A549 (cell line): ENCODE measurements around the gene PLEKHM2. TPM values are rescaled to one million over a fixed set of nuclear protein-coding genes. Genes with fewer than 3 reads are reported as not detected.

ENCODE experiments used
- ATAC-seq, 2 experiments: fragments of 200-7000 bp in 1 of 2; fragments of >200 bp in 1 of 2; cut with Nextera tagmentation in 1 of 2; cut with Tn5 transposase in 1 of 2; 3 replicates each; pipeline versions ENCODE4 v1.8.0 to v1.9.1; 2018 to 2020; ENCODE audit warnings: mild to moderate bottlenecking in 1 of 2, moderate library complexity in 1 of 2
- CTCF ChIA-PET: fragments of 300-600 bp; sonication (Branson Sonifier 250); formaldehyde crosslinking; extraction: SDS; loops from one replicate; lab custom pipeline; 2021; ENCODE audit warnings: antibody characterized with exemption, inconsistent platforms; lab: Yijun Ruan, JAX
- POLR2A ChIA-PET: fragments of 350-600 bp; formaldehyde crosslinking; extraction: SDS; loops from one replicate; lab custom pipeline; 2021; ENCODE audit warnings: antibody characterized with exemption, inconsistent platforms; lab: Yijun Ruan, JAX
- DNase-seq, 2 experiments: peaks; one replicate each; pipeline versions ENCODE4 v3.0.0 to v3.0.0-alpha.2; 2011 to 2016; ENCODE audit warnings: low read depth in 1 of 2, low spot score in 1 of 2
- FAIRE-seq: peaks from 2 replicates; lab custom pipeline; 2011; peaks lifted over from hg19 to GRCh38; lab: Jason Lieb, UNC
- H3K27ac ChIP-seq, 2 experiments: fragments of >200 bp; sonication (Bioruptor Twin); formaldehyde crosslinking; 3 replicates each; pipeline ENCODE4 v1.5.1; 2016 to 2017
- H3K4me1 ChIP-seq: fragments of >200 bp; sonication (Bioruptor Twin); formaldehyde crosslinking; 3 replicates; pipeline ENCODE4 v1.6.1; 2016
- H3K4me2 ChIP-seq: fragments of >200 bp; sonication (Bioruptor Twin); formaldehyde crosslinking; 3 replicates; pipeline ENCODE4 v1.6.1; 2016
- H3K4me3 ChIP-seq: fragments of >200 bp; sonication (Bioruptor Twin); formaldehyde crosslinking; 3 replicates; pipeline ENCODE4 v1.5.1; 2016
- H3K9me3 ChIP-seq: fragments of >200 bp; sonication (Bioruptor Twin); formaldehyde crosslinking; 3 replicates; pipeline ENCODE4 v1.6.1; 2016
- BCL3 ChIP-seq: fragments of >200 bp; sonication (Bioruptor Twin); formaldehyde crosslinking; IDR thresholded peaks from 3 replicates; pipeline ENCODE4 v1.6.1; 2016
- CBX2 ChIP-seq: fragments of 200-600 bp; sonication (generic); IDR thresholded peaks from 2 replicates; pipeline ENCODE4 v1.6.1; 2016; ENCODE audit warnings: low read depth, mild to moderate bottlenecking, borderline replicate concordance
- CBX8 ChIP-seq: fragments of 200-600 bp; sonication (generic); IDR thresholded peaks from 2 replicates; pipeline ENCODE4 v1.6.1; 2016
- CHD2 ChIP-seq: fragments of 150-350 bp; IDR thresholded peaks from 2 replicates; pipeline ENCODE4 v1.6.1; 2014; ENCODE audit warnings: low read length; ENCODE audit not compliant: partially characterized antibody
- FOSL2 ChIP-seq, 2 experiments: fragments of 450-650 bp in 1 of 2; fragments of >200 bp in 1 of 2; sonication (Bioruptor Twin) in 1 of 2; formaldehyde crosslinking; IDR thresholded peaks; 2 replicates each; pipeline versions ENCODE4 v1.5.0 to v1.6.1; 2016 to 2020; ENCODE audit warnings: mild to moderate bottlenecking in 1 of 2, moderate library complexity in 1 of 2
- FOXS1 ChIP-seq: fragments of 250-450 bp; sonication (Bioruptor Pico); IDR thresholded peaks from 2 replicates; pipeline ENCODE4 v1.5.0; 2020; ENCODE audit warnings: mild to moderate bottlenecking, moderate library complexity
- GATA3 ChIP-seq: IDR thresholded peaks from 2 replicates; pipeline ENCODE4 v1.6.1; 2012; ENCODE audit warnings: borderline replicate concordance
- HOXB13 ChIP-seq: fragments of 250-450 bp; sonication (Bioruptor Pico); IDR thresholded peaks from 2 replicates; pipeline ENCODE4 v1.5.0; 2020; ENCODE audit warnings: low read depth, mild to moderate bottlenecking, moderate library complexity
- JUNB ChIP-seq: fragments of >200 bp; sonication (Bioruptor Twin); formaldehyde crosslinking; IDR thresholded peaks from 2 replicates; pipeline ENCODE4 v1.6.1; 2016
- KDM1A ChIP-seq: fragments of 200-600 bp; sonication (generic); IDR thresholded peaks from 2 replicates; pipeline ENCODE4 v1.6.1; 2016; ENCODE audit warnings: low read depth, mild to moderate bottlenecking
- MAZ ChIP-seq: fragments of 150-350 bp; IDR thresholded peaks from 2 replicates; pipeline ENCODE4 v1.6.1; 2014; ENCODE audit warnings: antibody characterized with exemption, low read depth, low read length, borderline replicate concordance
- MYC ChIP-seq: IDR thresholded peaks from 2 replicates; pipeline ENCODE4 v1.6.1; 2012; ENCODE audit warnings: mild to moderate bottlenecking, inconsistent platforms, low read length, improper control_type of control experiment, borderline replicate concordance
- NFE2L2 ChIP-seq: fragments of 150-350 bp; conservative IDR thresholded peaks from 2 replicates; pipeline ENCODE4 v1.6.1; 2014; ENCODE audit warnings: low read length
- POLR2A ChIP-seq: IDR thresholded peaks from 2 replicates; pipeline ENCODE4 v1.6.1; 2012; ENCODE audit warnings: mild to moderate bottlenecking, low read length
- RCOR1 ChIP-seq: fragments of 150-350 bp; IDR thresholded peaks from 2 replicates; pipeline ENCODE4 v1.6.1; 2014; ENCODE audit warnings: antibody characterized with exemption, low read length, low read depth
- REST ChIP-seq: fragments of 200-600 bp; sonication (generic); IDR thresholded peaks from 2 replicates; pipeline ENCODE4 v1.6.1; 2016; ENCODE audit warnings: antibody characterized with exemption, mild to moderate bottlenecking, moderate library complexity
- RFX5 ChIP-seq: fragments of 450-650 bp; IDR thresholded peaks from 2 replicates; pipeline ENCODE4 v1.7.1; 2014; ENCODE audit warnings: antibody characterized with exemption, mild to moderate bottlenecking, moderate library complexity
- RNF2 ChIP-seq: fragments of 200-600 bp; sonication (generic); IDR thresholded peaks from 2 replicates; pipeline ENCODE4 v1.6.1; 2016; ENCODE audit warnings: low read depth, mild to moderate bottlenecking, antibody characterized with exemption, moderate library complexity, borderline replicate concordance
- SREBF2 ChIP-seq: fragments of 450-650 bp; IDR thresholded peaks from 2 replicates; pipeline ENCODE4 v1.6.1; 2014; ENCODE audit warnings: mild to moderate bottlenecking, moderate library complexity
- TP53 ChIP-seq: fragments of 250-450 bp; sonication (Bioruptor Pico); IDR thresholded peaks from 2 replicates; pipeline ENCODE4 v1.5.0; 2021; ENCODE audit warnings: mild to moderate bottlenecking, moderate library complexity
- ZNF302 ChIP-seq: fragments of 250-450 bp; sonication (Bioruptor Pico); IDR thresholded peaks from 2 replicates; pipeline ENCODE4 v1.9.0; 2021; ENCODE audit warnings: inconsistent platforms, mild to moderate bottlenecking, moderate library complexity
- WGBS: methylation state at CpG from one replicate; pipeline ENCODE4 v1.1.6; 2017; ENCODE audit errors: missing lambda C conversion rate; 5-methylcytosine and 5-hydroxymethylcytosine counted together
- polyA plus RNA-seq, 4 experiments: library from polyadenylated mRNA; depleted of rRNA in 3 of 4; stranded (reverse); fragments of >200 nt; fragmentation: RNase III in 1 of 4; extraction: RNeasy Plus Mini Kit Qiagen cat#74134 plus additional on column Dnase treatment in 1 of 4; gene quantifications; 2 replicates in 3 of 4; 3 replicates in 1 of 4; pipeline ENCODE4 v1.2.3, GENCODE V29; 2011 to 2017
- TF ChIP-seq, protein P1 (sequence below): fragments of 250-450 bp; sonication (Bioruptor Pico); IDR thresholded peaks from 2 replicates; pipeline ENCODE4 v1.5.0; 2021; ENCODE audit warnings: mild to moderate bottlenecking, moderate library complexity, borderline replicate concordance

PLEKHM2 gene
- polyA plus RNA-seq, 2 of the 4 experiments (the other 2 are of a cell fraction) = 14.7 to 21.5 TPM

DNA sequence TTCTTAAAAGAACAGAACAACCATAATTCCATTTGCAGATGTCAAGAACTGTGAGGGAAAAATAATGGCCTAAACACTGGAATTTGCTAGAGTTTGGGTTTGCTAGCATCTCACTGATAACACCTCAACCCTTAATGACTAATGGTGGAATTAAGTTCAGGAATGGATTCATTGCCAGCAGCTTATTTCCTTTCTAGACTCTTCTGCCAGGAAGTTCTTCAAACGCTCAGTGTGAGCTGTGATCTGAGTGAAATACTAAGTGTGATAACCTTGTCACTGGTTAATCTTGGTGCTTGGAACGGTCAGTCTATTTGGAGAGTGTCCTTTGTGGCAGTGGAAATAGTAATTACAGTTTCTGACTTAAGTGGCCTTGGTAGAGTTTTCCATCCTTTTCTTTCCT, 21.6 kb upstream of the PLEKHM2 start (continued):
- TF ChIP-seq REST (no peak), SREBF2 (no peak), TP53 (CRISPR knock-in tag) (no peak), HOXB13 (no peak), MAZ (no peak), ZNF302 (CRISPR knock-in tag) (no peak), GATA3 (no peak), RNF2 (no peak)
- TF ChIP-seq, protein P1, sequence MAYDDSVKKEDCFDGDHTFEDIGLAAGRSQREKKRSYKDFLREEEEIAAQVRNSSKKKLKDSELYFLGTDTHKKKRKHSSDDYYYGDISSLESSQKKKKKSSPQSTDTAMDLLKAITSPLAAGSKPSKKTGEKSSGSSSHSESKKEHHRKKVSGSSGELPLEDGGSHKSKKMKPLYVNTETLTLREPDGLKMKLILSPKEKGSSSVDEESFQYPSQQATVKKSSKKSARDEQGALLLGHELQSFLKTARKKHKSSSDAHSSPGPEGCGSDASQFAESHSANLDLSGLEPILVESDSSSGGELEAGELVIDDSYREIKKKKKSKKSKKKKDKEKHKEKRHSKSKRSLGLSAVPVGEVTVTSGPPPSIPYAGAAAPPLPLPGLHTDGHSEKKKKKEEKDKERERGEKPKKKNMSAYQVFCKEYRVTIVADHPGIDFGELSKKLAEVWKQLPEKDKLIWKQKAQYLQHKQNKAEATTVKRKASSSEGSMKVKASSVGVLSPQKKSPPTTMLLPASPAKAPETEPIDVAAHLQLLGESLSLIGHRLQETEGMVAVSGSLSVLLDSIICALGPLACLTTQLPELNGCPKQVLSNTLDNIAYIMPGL (CRISPR knock-in tag) = no peak

DNA sequence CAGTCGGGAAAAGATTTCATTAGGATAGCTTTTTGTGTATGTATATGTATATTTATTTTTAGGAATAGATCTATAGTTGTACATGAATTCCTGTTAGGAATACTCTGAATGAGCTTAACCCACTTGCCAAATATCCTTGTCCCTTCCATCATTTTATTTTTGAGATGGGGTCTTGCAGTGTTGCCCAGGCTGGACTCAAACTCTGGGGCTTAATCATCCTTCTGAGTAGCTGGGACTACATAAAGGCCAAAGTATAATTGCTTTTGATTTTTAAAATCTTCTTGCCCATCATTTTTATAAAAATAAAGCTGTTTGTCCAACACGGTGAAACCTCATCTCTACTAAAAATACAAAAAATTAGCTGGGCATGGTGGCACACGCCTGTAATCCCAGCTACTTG, 20.2 kb upstream of the PLEKHM2 start:
- no peak for TF ChIP-seq CBX8
- TF ChIP-seq NFE2L2 = no peak
- no peak for TF ChIP-seq FOSL2 (IDR thresholded peaks at IDR 0.05)
- TF ChIP-seq FOSL2 (CRISPR knock-in tag; IDR thresholded peaks at IDR 0.05) = no peak
- TF ChIP-seq, protein P1 (CRISPR knock-in tag) = no peak
- ATAC-seq (no peak), FAIRE-seq (no peak), DNase-seq (no peak)
- no peak overlapping the region for H3K27ac ChIP-seq
- H3K4me3 ChIP-seq = no peak overlapping the region
- POLR2A ChIA-PET = no interaction called here
- H3K4me2 ChIP-seq = no peak overlapping the region
- WGBS = 92% methylated on average over 3 of the region's 3 CpGs
- H3K9me3 ChIP-seq = no peaks in the 10 kb centered on the region
- CTCF ChIA-PET = interaction anchor here (1.1 kb wide), 1 partner anchor 13 kb away, joined by 4 read pairs; no protein-coding TSS in a partner anchor
- H3K4me1 ChIP-seq = no peaks in the 10 kb centered on the region

GRCh38 chr1:15667362-15667761, 16.8 kb upstream of the PLEKHM2 start:
- ATAC-seq = no peak
- Histone ChIP-seq H3K27ac (no peak overlapping the region), H3K4me1 (no peaks in the 10 kb centered on the region), H3K4me2 (no peak overlapping the region), H3K4me3 (no peak overlapping the region), H3K9me3 (no peaks in the 10 kb centered on the region)
- ChIA-PET POLR2A (no interaction called here), CTCF (interaction anchor here (1.7 kb wide), 1 partner anchor 36 kb away, joined by 3 read pairs; no protein-coding TSS in a partner anchor)
- FAIRE-seq = no peak
- WGBS = 93% methylated on average over 7 of the region's 7 CpGs
- DNase-seq = no peak
- TF ChIP-seq JUNB (no peak), CBX2 (no peak), BCL3 (no peak), RFX5 (no peak), CHD2 (no peak), POLR2A (no peak), FOXS1 (CRISPR knock-in tag) (no peak), FOSL2 (IDR thresholded peaks at IDR 0.05) (no peak), FOSL2 (CRISPR knock-in tag; IDR thresholded peaks at IDR 0.05) (no peak), RCOR1 (no peak), HOXB13 (no peak), MYC (no peak), KDM1A (no peak), REST (no peak)
